Measurements from ENCODE around the gene AP1B1.
A peak's percentile ranks its signal among the peaks of the same experiment; 100 is the strongest.
"Not testable (repeated sequence)": the region's sequence is repeated elsewhere in the genome, so short reads cannot be mapped to it uniquely, and the experiment has no call there.

The AP1B1 gene
- 142 to 264 (median 223) reads per million in 18 experiments for total RNA-seq

- peak; percentile 95 to 97 for DNase-seq
Observed at GRCh38 chr22:29387921-29388758, at the start of gene AP1B1. AP1B1 (minus strand) TSS chr22:29388570; CDS start chr22:29367243, 21,327 bp downstream.

- no peak for DNase-seq
Observed at GRCh38 chr22:29435236-29436136, 47.1 kb upstream of the AP1B1 start.

- no peak for DNase-seq
Observed at GRCh38 chr22:29434288-29434687, 45.9 kb upstream of the AP1B1 start.

GRCh38 chr22:29433856-29434255, 45.5 kb upstream of the AP1B1 start:
- no peak for DNase-seq

GRCh38 chr22:29431986-29432385, 43.6 kb upstream of the AP1B1 start:
- no peak for DNase-seq

GRCh38 chr22:29427176-29427760, 38.9 kb upstream of the AP1B1 start:
- DNase-seq = no peak

- DNase-seq = no peak
Observed at GRCh38 chr22:29426476-29426875, 38.1 kb upstream of the AP1B1 start.

GRCh38 chr22:29418704-29419103, 30.3 kb upstream of the AP1B1 start:
- DNase-seq = not testable (repeated sequence)

- DNase-seq = peak; percentile 50 to 61
Observed at GRCh38 chr22:29414951-29415591, 26.7 kb upstream of the AP1B1 start.

GRCh38 chr22:29412772-29413171, 24.4 kb upstream of the AP1B1 start:
- peak; percentile 10 to 29 for DNase-seq

- peak; percentile 26 to 30 for DNase-seq
Observed at GRCh38 chr22:29411569-29412211, 23.3 kb upstream of the AP1B1 start.

- DNase-seq = peak in 1 of 2 donors; percentile 33
Observed at GRCh38 chr22:29408940-29409339, 20.6 kb upstream of the AP1B1 start.

- not testable (repeated sequence) for DNase-seq
Observed at GRCh38 chr22:29401538-29401937, 13.2 kb upstream of the AP1B1 start.

GRCh38 chr22:29400576-29400975, 12.2 kb upstream of the AP1B1 start:
- DNase-seq = no peak

- DNase-seq = no peak
Observed at GRCh38 chr22:29397791-29398190, 9.4 kb upstream of the AP1B1 start.

GRCh38 chr22:29396126-29396525, 7.8 kb upstream of the AP1B1 start:
- DNase-seq = no peak

GRCh38 chr22:29394931-29395581, 6.7 kb upstream of the AP1B1 start:
- DNase-seq = peak; percentile 77 to 78

- peak; percentile 37 to 42 for DNase-seq
Observed at GRCh38 chr22:29393019-29393608, 4.7 kb upstream of the AP1B1 start.

GRCh38 chr22:29391546-29391945, 3.2 kb upstream of the AP1B1 start:
- DNase-seq = no peak

- DNase-seq = no peak
Observed at GRCh38 chr22:29390270-29390669, 1.9 kb upstream of the AP1B1 start.

GRCh38 chr22:29388759-29389090, 355 bp upstream of the AP1B1 start:
- DNase-seq = no peak

Data from inflammatory macrophage (primary cell).